NCI-H1694 treated with DMSO at 0.1 percent for 48 hours (cell line): ENCODE measurements around the gene VIT.
"Not testable (repeated sequence)": the region's sequence is repeated elsewhere in the genome, so short reads cannot be mapped to it uniquely, and the experiment has no call there.

Experiments used
- DNase-seq: peaks from one replicate; lab custom pipeline; 2025; lab: John Stamatoyannopoulos, UW

VIT gene

GRCh38 chr2:36678856-36679255, 17.7 kb upstream of the VIT start:
- no peak for DNase-seq

GRCh38 chr2:36680012-36680411, 16.5 kb upstream of the VIT start:
- DNase-seq = no peak

- DNase-seq = no peak
These were observed 13.9 kb upstream of the VIT start for GRCh38 chr2:36682562-36682961.

- DNase-seq = no peak
These were observed 13.5 kb upstream of the VIT start for GRCh38 chr2:36683002-36683401.

- DNase-seq = not testable (repeated sequence)
These were observed 8.2 kb upstream of the VIT start for GRCh38 chr2:36688291-36688690.

- DNase-seq = not testable (repeated sequence)
These were observed 7.5 kb upstream of the VIT start for GRCh38 chr2:36689013-36689412.

- no peak for DNase-seq
These were observed 4.4 kb upstream of the VIT start for GRCh38 chr2:36692121-36692520.

GRCh38 chr2:36693825-36694224, 2.7 kb upstream of the VIT start:
- no peak for DNase-seq

GRCh38 chr2:36695746-36696415, 626 bp upstream of the VIT start:
- DNase-seq = no peak

GRCh38 chr2:36697424-36698066, 1.0 kb downstream of the VIT start:
- no peak for DNase-seq

- DNase-seq = no peak
These were observed 2.5 kb downstream of the VIT start for GRCh38 chr2:36698993-36699392.

- no peak for DNase-seq
These were observed 3.8 kb downstream of the VIT start for GRCh38 chr2:36700311-36700710.

- DNase-seq = no peak
These were observed 4.9 kb downstream of the VIT start for GRCh38 chr2:36701391-36701795.

- no peak for DNase-seq
These were observed 5.4 kb downstream of the VIT start for GRCh38 chr2:36701918-36702317.

GRCh38 chr2:36702781-36703180, 6.3 kb downstream of the VIT start:
- no peak for DNase-seq

GRCh38 chr2:36704475-36705150, 8.1 kb downstream of the VIT start:
- no peak for DNase-seq

GRCh38 chr2:36705326-36706020, 9.0 kb downstream of the VIT start:
- DNase-seq = no peak

- DNase-seq = no peak
These were observed 9.7 kb downstream of the VIT start for GRCh38 chr2:36706021-36706876.

GRCh38 chr2:36707050-36707449, 10.5 kb downstream of the VIT start:
- no peak for DNase-seq

GRCh38 chr2:36708041-36708741, 11.7 kb downstream of the VIT start:
- no peak for DNase-seq

- DNase-seq = no peak
These were observed 14.5 kb downstream of the VIT start for GRCh38 chr2:36710858-36711515.
